HG03342 (cell line): Measurements from ENCODE around the gene CD244.
"Not testable (repeated sequence)": the region's sequence is repeated elsewhere in the genome, so short reads cannot be mapped to it uniquely, and the experiment has no call there.

Experiments used
- ATAC-seq: cut with Tn5 transposase; IDR thresholded peaks from one replicate; pipeline ENCODE4 v1.9.1; 2021; ENCODE audit warnings: mild to moderate bottlenecking, moderate library complexity; ENCODE audit not compliant: unreplicated experiment

Gene CD244

DNA sequence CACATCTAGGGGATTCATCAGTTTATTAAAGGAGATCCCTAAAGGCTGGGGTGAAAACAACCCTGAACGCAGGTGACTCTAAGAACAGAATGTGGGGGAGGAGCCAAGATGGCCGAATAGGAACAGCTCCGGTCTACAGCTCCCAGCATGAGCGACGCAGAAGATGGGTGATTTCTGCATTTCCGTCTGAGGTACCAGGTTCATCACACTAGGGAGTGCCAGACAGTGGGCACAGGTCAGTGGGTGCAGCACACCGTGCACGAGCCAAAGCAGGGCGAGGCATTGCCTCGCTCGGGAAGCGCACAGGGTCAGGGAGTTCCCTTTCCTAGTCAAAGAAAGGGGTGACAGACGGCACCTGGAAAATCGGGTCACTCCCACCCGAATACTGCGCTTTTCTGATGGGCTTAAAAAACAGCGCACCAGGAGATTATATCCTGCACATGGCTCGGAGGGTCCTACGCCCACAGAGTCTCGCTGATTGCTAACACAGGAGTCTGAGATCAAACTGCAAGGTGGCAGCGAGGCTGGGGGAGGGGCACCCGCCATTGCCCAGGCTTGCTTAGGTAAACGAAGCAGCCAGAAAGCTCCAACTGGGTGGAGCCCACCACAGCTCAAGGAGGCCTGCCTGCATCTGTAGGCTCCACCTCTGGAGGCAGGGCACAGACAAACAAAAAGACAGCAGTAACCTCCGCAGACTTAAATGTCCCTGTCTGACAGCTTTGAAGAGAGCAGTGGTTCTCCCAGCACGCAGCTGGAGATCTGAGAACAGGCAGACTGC, 79.5 kb downstream of the CD244 start:
- not testable (repeated sequence) for ATAC-seq

DNA sequence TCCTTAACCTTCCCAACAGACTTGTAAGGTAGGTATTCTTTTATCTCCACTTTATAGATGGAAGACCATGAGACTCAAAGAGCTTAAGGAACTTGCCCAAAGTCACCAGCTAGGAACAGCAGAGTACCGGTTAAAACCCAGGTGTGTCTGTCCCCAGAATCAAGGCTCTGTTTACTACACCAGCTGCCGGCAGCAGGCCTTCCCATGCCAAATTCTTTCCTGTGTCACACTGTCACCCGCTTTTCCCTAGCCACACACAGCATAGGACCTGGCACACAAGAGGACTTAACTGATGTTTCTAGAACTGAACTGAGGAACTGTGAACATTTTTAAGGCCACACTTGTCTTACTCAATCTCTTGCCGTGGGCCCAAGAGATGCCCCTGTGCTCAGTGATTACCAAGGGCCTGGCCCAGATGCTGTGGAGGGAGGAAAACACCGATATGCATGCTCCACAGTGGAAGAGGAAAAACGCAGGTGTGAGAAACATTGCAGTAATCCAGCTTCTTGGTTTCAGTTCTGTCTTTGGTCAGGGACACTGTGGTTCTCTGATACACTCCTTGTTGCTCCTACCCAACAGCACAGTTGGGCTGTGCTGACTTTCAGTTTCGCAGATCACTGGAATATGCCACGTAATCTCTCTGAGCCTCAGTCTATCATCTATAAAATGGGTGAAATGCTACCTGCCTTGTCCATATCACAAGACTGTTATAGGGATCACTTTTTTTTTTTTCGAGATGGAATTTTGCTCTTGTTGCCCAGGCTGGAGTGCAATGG, 80.6 kb downstream of the CD244 start:
- ATAC-seq = peak; percentile 81

DNA sequence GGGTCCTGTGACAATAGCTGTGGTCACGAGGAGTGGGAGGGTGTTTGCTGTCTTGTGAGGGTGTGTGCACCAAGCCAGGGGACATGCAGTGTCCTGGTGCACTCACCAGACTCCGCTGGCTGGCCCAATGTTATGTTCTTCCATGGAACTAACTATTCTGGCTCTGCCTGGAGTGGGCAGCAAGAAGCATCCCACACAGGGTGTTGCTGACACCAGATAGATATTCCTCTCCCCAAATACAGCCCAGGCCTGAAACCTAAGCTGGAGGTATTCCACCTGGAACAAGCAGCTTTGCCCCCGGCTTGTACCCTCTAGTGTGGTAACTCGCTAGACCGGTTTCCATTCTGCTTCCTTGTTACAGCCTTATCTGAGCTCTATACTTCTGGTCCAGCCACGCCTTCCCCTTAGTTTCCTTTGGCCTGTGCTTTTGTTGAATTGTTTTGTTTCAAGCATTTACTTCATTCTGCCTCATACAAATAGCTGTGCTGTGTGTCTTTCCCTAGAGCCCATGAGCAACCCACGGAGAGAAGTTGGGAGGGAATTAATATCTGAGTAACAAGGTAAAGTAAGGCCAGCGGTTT, 81.4 kb downstream of the CD244 start:
- ATAC-seq = no peak

DNA sequence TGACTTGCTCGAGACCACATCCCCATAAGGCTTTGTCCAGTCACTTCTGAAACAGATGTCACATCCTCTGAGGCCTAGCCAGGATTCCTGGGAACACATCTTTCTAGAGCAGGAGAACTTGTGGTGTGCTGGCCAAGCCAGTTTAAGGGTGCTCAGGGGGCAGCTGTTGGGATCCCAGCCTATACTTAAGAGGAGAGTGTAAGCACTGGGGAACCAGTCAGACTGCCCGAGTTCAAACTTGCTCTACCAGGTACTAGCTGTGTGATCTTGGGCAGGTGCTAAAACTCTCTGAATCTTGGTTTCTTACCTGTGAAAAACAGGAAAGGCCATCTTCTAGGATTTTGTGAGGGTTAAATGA, 82.3 kb downstream of the CD244 start:
- no peak for ATAC-seq
